ENCODE data around the gene PRRG2. TPM values are rescaled to one million over a fixed set of nuclear protein-coding genes. Genes with fewer than 3 reads are reported as not detected.
A peak's percentile ranks its signal among the peaks of the same experiment; 100 is the strongest.

The PRRG2 gene
- total and polyA plus RNA-seq, 3 experiments from 2014 or later: 0.24 to 1.2 (median 1.2) TPM

GRCh38 chr19:49567861-49568441, 13.2 kb upstream of the PRRG2 start:
- CTCF ChIA-PET: interaction anchor here (3.5 to 11.7 kb wide), 6 partner anchors 13 to 109 kb away, joined by 22 to 128 read pairs (median 76); partner anchors contain the start of genes FLT3LG and PRMT1

GRCh38 chr19:49570138-49570856, 10.8 kb upstream of the PRRG2 start:
- Mint-ChIP-seq H3K36me3 (peaks cover 0 to 22% (median 5%) of the 10 kb centered on the region in 3 donors), H3K4me1 (peaks cover 42 to 62% (median 56%) of the 10 kb centered on the region in 3 donors), H3K9me3 (no peaks in the 10 kb centered on the region), H3K4me3 (peak overlapping the region; percentile 62 to 86 (median 67)), H3K27ac (peak overlapping the region; percentile 87 to 96 (median 94)), H3K27me3 (no peaks in the 10 kb centered on the region)
- ChIA-PET CTCF (interaction anchor here (0.9 to 5.6 kb wide), 22 partner anchors 9 to 413 kb away, joined by 3 to 128 read pairs (median 6); partner anchors contain the start of genes FCGRT, FLT3LG, NOSIP and PRMT1), POLR2A (interaction anchor here (0.5 to 3.2 kb wide), 11 partner anchors 10 to 113 kb away, joined by 3 to 23 read pairs (median 5); partner anchors contain the start of genes NOSIP, RPL13A and RPS11)
- Histone ChIP-seq H3K27ac (ENCODE audit: low read depth, low read length) (peak overlapping the region; percentile 29), H3K27me3 (ENCODE audit: insufficient read depth, low read length, poor library complexity, severe bottlenecking) (no peaks in the 10 kb centered on the region), H3K36me3 (ENCODE audit: insufficient read depth, low read length) (peaks cover 2% of the 10 kb centered on the region), H3K4me3 (ENCODE audit: low read length) (no peak overlapping the region), H3K9me3 (ENCODE audit: low read length) (no peaks in the 10 kb centered on the region), H3K4me1 (ENCODE audit: insufficient read depth, low read length) (peaks cover 57% of the 10 kb centered on the region)
- DNase-seq: peak; percentile 41 to 82 (median 80)

More at GRCh38 chr19:49567861-49568441, 13.2 kb upstream of the PRRG2 start:
- DNase-seq: peak; percentile 57 to 96 (median 86)
- Mint-ChIP-seq H3K9me3 (no peaks in the 10 kb centered on the region), H3K4me1 (peaks cover 57 to 76% (median 75%) of the 10 kb centered on the region in 3 donors), H3K4me3 (peak overlapping the region; percentile 53 to 82 (median 78)), H3K27me3 (no peaks in the 10 kb centered on the region), H3K36me3 (peaks cover 0 to 11% (median 5%) of the 10 kb centered on the region in 3 donors), H3K27ac (peak overlapping the region; percentile 71 to 98 (median 95))
- POLR2A ChIA-PET: interaction anchor here (0.6 to 3.2 kb wide), 10 partner anchors 9 to 97 kb away, joined by 3 to 23 read pairs (median 6); partner anchors contain the start of gene FCGRT
- Histone ChIP-seq H3K9me3 (ENCODE audit: low read length) (no peaks in the 10 kb centered on the region), H3K4me1 (ENCODE audit: insufficient read depth, low read length) (peaks cover 81% of the 10 kb centered on the region), H3K4me3 (ENCODE audit: low read length) (no peak overlapping the region), H3K36me3 (ENCODE audit: insufficient read depth, low read length) (no peaks in the 10 kb centered on the region), H3K27me3 (ENCODE audit: insufficient read depth, low read length, poor library complexity, severe bottlenecking) (no peaks in the 10 kb centered on the region), H3K27ac (ENCODE audit: low read depth, low read length) (peak overlapping the region; percentile 12)

GRCh38 chr19:49570997-49571676, 10.0 kb upstream of the PRRG2 start:
- no peaks in the 10 kb centered on the region for H3K27me3 ChIP-seq (ENCODE audit: insufficient read depth, low read length, poor library complexity, severe bottlenecking)
- ChIA-PET CTCF (interaction anchor here (0.9 to 5.6 kb wide), 20 partner anchors 8 to 412 kb away, joined by 3 to 128 read pairs (median 6); partner anchors contain the start of genes FCGRT, FLT3LG, NOSIP and PRMT1), POLR2A (interaction anchor here (1.1 to 3.2 kb wide), 4 partner anchors 9 to 65 kb away, joined by 3 to 15 read pairs (median 4); partner anchors contain the start of gene NOSIP)
- H3K4me3 ChIP-seq (ENCODE audit: low read length): no peak overlapping the region
- H3K9me3 Mint-ChIP-seq: no peaks in the 10 kb centered on the region
- H3K36me3 ChIP-seq (ENCODE audit: insufficient read depth, low read length): peaks cover 6% of the 10 kb centered on the region
- H3K4me3 Mint-ChIP-seq: no peak overlapping the region
- no peaks in the 10 kb centered on the region for H3K9me3 ChIP-seq (ENCODE audit: low read length)
- H3K4me1 ChIP-seq (ENCODE audit: insufficient read depth, low read length): peaks cover 49% of the 10 kb centered on the region
- no peaks in the 10 kb centered on the region for H3K27me3 Mint-ChIP-seq
- DNase-seq: no peak
- H3K27ac Mint-ChIP-seq: peak overlapping the region in 6 of 8 donors; percentile 12 to 90 (median 48)
- peaks cover 35 to 56% (median 50%) of the 10 kb centered on the region in 3 donors for H3K4me1 Mint-ChIP-seq
- no peak overlapping the region for H3K27ac ChIP-seq (ENCODE audit: low read depth, low read length)
- peaks cover 0 to 28% (median 6%) of the 10 kb centered on the region in 3 donors for H3K36me3 Mint-ChIP-seq

- H3K27me3 Mint-ChIP-seq: no peaks in the 10 kb centered on the region
- peaks cover 6% of the 10 kb centered on the region for H3K36me3 ChIP-seq (ENCODE audit: insufficient read depth, low read length)
- H3K4me3 Mint-ChIP-seq: peak overlapping the region in 1 of 7 donors; percentile 7
- H3K27ac Mint-ChIP-seq: peak overlapping the region in 1 of 8 donors; percentile 35
- H3K4me1 ChIP-seq (ENCODE audit: insufficient read depth, low read length): peaks cover 36% of the 10 kb centered on the region
- H3K4me1 Mint-ChIP-seq: peaks cover 25 to 49% (median 45%) of the 10 kb centered on the region in 3 donors
- ChIA-PET POLR2A (interaction anchor here (0.7 kb wide), 1 partner anchor 89 kb away, joined by 8 read pairs; no protein-coding TSS in a partner anchor), CTCF (interaction anchor here (0.7 to 5.6 kb wide), 4 partner anchors 18 to 268 kb away, joined by 3 to 128 read pairs (median 30); partner anchors contain the start of genes FLT3LG and PRMT1)
- no peaks in the 10 kb centered on the region for H3K27me3 ChIP-seq (ENCODE audit: insufficient read depth, low read length, poor library complexity, severe bottlenecking)
- H3K9me3 Mint-ChIP-seq: no peaks in the 10 kb centered on the region
- no peak overlapping the region for H3K4me3 ChIP-seq (ENCODE audit: low read length)
- no peaks in the 10 kb centered on the region for H3K9me3 ChIP-seq (ENCODE audit: low read length)
- no peak overlapping the region for H3K27ac ChIP-seq (ENCODE audit: low read depth, low read length)
- peaks cover 0 to 37% (median 6%) of the 10 kb centered on the region in 3 donors for H3K36me3 Mint-ChIP-seq
- DNase-seq: no peak
Observed at GRCh38 chr19:49573009-49573408, 8.1 kb upstream of the PRRG2 start.

GRCh38 chr19:49573425-49573824, 7.7 kb upstream of the PRRG2 start:
- DNase-seq: no peak
- Histone ChIP-seq H3K4me1 (ENCODE audit: insufficient read depth, low read length) (peaks cover 37% of the 10 kb centered on the region), H3K4me3 (ENCODE audit: low read length) (no peak overlapping the region), H3K9me3 (ENCODE audit: low read length) (no peaks in the 10 kb centered on the region), H3K27ac (ENCODE audit: low read depth, low read length) (no peak overlapping the region), H3K27me3 (ENCODE audit: insufficient read depth, low read length, poor library complexity, severe bottlenecking) (no peaks in the 10 kb centered on the region), H3K36me3 (ENCODE audit: insufficient read depth, low read length) (peaks cover 6% of the 10 kb centered on the region)
- Mint-ChIP-seq H3K27ac (peak overlapping the region in 2 of 8 donors; percentile 35 to 81), H3K4me1 (peaks cover 24 to 49% (median 41%) of the 10 kb centered on the region in 3 donors), H3K9me3 (no peaks in the 10 kb centered on the region), H3K4me3 (peak overlapping the region in 1 of 7 donors; percentile 7), H3K27me3 (no peaks in the 10 kb centered on the region), H3K36me3 (peaks cover 0 to 39% (median 6%) of the 10 kb centered on the region in 3 donors)
- ChIA-PET CTCF (interaction anchor here (0.7 to 5.6 kb wide), 3 partner anchors 100 to 269 kb away, joined by 3 to 56 read pairs (median 3); partner anchors contain the start of genes FLT3LG and PRMT1), POLR2A (interaction anchor here (0.7 kb wide), 1 partner anchor 90 kb away, joined by 8 read pairs; no protein-coding TSS in a partner anchor)

- CTCF ChIA-PET: interaction anchor here (1.0 to 1.3 kb wide), 4 partner anchors 27 to 183 kb away, joined by 3 to 4 read pairs (median 3); no protein-coding TSS in a partner anchor
- POLR2A ChIA-PET: no interaction called here
- H3K4me1 Mint-ChIP-seq: peaks cover 26 to 50% (median 40%) of the 10 kb centered on the region in 3 donors
Observed at GRCh38 chr19:49574206-49574755, 6.8 kb upstream of the PRRG2 start.

GRCh38 chr19:49579193-49579592, 1.9 kb upstream of the PRRG2 start:
- ChIA-PET CTCF (interaction anchor here (1.3 to 4.3 kb wide), 6 partner anchors 9 to 102 kb away, joined by 3 to 29 read pairs (median 4); partner anchors contain the start of gene PRMT1), POLR2A (interaction anchor here (1.7 to 2.6 kb wide), 4 partner anchors 11 to 86 kb away, joined by 7 to 13 read pairs (median 10); partner anchors contain the start of genes BCL2L12, IRF3 and RRAS)
- peaks cover 0 to 30% (median 3%) of the 10 kb centered on the region in 3 donors for H3K36me3 Mint-ChIP-seq
- peaks cover 27 to 43% (median 39%) of the 10 kb centered on the region in 3 donors for H3K4me1 Mint-ChIP-seq
- H3K27ac Mint-ChIP-seq: peak overlapping the region in 6 of 8 donors; percentile 12 to 92 (median 52)
- peak overlapping the region; percentile 90 to 95 (median 94) for H3K4me3 Mint-ChIP-seq
- H3K9me3 Mint-ChIP-seq: no peaks in the 10 kb centered on the region
- H3K27me3 Mint-ChIP-seq: no peaks in the 10 kb centered on the region
- no peak for DNase-seq
- Histone ChIP-seq H3K27me3 (ENCODE audit: insufficient read depth, low read length, poor library complexity, severe bottlenecking) (no peaks in the 10 kb centered on the region), H3K4me1 (ENCODE audit: insufficient read depth, low read length) (peaks cover 24% of the 10 kb centered on the region), H3K9me3 (ENCODE audit: low read length) (no peaks in the 10 kb centered on the region), H3K36me3 (ENCODE audit: insufficient read depth, low read length) (peaks cover 6% of the 10 kb centered on the region), H3K27ac (ENCODE audit: low read depth, low read length) (peak overlapping the region; percentile 78), H3K4me3 (ENCODE audit: low read length) (peak overlapping the region; percentile 27)

More at GRCh38 chr19:49574206-49574755, 6.8 kb upstream of the PRRG2 start:
- no peak for DNase-seq
- H3K4me1 ChIP-seq (ENCODE audit: insufficient read depth, low read length): peaks cover 34% of the 10 kb centered on the region
- Mint-ChIP-seq H3K27ac (peak overlapping the region in 2 of 8 donors; percentile 52 to 54), H3K27me3 (no peaks in the 10 kb centered on the region), H3K9me3 (no peaks in the 10 kb centered on the region), H3K4me3 (no peak overlapping the region), H3K36me3 (peaks cover 0 to 41% (median 6%) of the 10 kb centered on the region in 3 donors)
- H3K4me3 ChIP-seq (ENCODE audit: low read length): no peak overlapping the region
- H3K36me3 ChIP-seq (ENCODE audit: insufficient read depth, low read length): peaks cover 6% of the 10 kb centered on the region
- H3K9me3 ChIP-seq (ENCODE audit: low read length): no peaks in the 10 kb centered on the region
- H3K27ac ChIP-seq (ENCODE audit: low read depth, low read length): no peak overlapping the region
- no peaks in the 10 kb centered on the region for H3K27me3 ChIP-seq (ENCODE audit: insufficient read depth, low read length, poor library complexity, severe bottlenecking)

Measured in CD8-positive, alpha-beta memory T cell (primary cell).